Bronchial epithelial cell (primary cell): ENCODE results near the gene GALNT13. TPM values are rescaled to one million over a fixed set of nuclear protein-coding genes. Genes with fewer than 3 reads are reported as not detected.

Experiments
- DNase-seq: peaks from one replicate; pipeline ENCODE4 v3.0.0-alpha.2; 2010; ENCODE audit warnings: low read depth
- FAIRE-seq: peaks from 2 replicates; lab custom pipeline; 2011; peaks lifted over from hg19 to GRCh38; lab: Jason Lieb, UNC
- H3K27me3 ChIP-seq: 2 replicates; pipeline ENCODE4 v1.5.1; 2011; ENCODE audit warnings: low read length; ENCODE audit not compliant: control insufficient read depth, insufficient read depth
- H3K36me3 ChIP-seq: 2 replicates; pipeline ENCODE4 v1.5.1; 2011; ENCODE audit warnings: low read length; ENCODE audit not compliant: control insufficient read depth, insufficient read depth
- H3K4me3 ChIP-seq: 2 replicates; pipeline ENCODE4 v1.5.1; 2011; ENCODE audit warnings: mild to moderate bottlenecking, low read depth, low read length, control low read depth
- CTCF ChIP-seq: IDR thresholded peaks from 2 replicates; pipeline ENCODE4 v1.5.1; 2011; ENCODE audit warnings: mild to moderate bottlenecking, moderate library complexity, low read length, control low read depth, inconsistent platforms; ENCODE audit not compliant: insufficient read depth, severe bottlenecking
- total RNA-seq: library from RNA; depleted of rRNA; stranded (reverse); fragments of >200 nt; gene quantifications from 2 replicates; pipeline ENCODE4 v1.2.1, GENCODE V29; 2014

The GALNT13 gene
- total RNA-seq, 1 donor from 2014 or later = 1.3 TPM

GRCh38 chr2:154427453-154427852 is 555.7 kb downstream of the GALNT13 start:
- FAIRE-seq = no peak
- no peaks in the 10 kb centered on the region for H3K27me3 ChIP-seq
- no peaks in the 10 kb centered on the region for H3K36me3 ChIP-seq
- H3K4me3 ChIP-seq = no peak overlapping the region
- no peak for DNase-seq
- TF ChIP-seq CTCF = no peak

- H3K36me3 ChIP-seq = no peaks in the 10 kb centered on the region
- DNase-seq = no peak
- TF ChIP-seq CTCF = no peak
- H3K4me3 ChIP-seq = no peak overlapping the region
- no peak for FAIRE-seq
- H3K27me3 ChIP-seq = no peaks in the 10 kb centered on the region
These were observed 556.3 kb downstream of the GALNT13 start for GRCh38 chr2:154428022-154428421.

DNA sequence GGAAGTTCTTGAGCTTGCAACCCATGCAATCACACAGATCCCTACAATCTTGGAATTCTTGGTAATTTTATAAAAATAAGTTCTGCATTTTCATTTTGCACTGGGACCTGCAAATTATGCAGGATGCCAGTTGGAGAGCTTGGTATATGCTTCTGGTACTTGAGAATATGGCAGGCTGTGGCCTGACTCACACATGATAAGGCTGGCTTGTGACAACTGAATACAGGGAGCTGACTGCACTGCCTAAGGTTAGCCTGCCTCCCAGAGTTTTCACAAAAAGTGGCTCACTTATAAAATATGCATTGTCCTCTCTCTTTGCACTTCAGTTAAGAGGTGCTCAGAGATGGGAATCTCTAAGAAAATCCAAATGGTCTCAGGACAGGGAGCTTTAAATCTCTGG is 561.3 kb downstream of the GALNT13 start:
- no peaks in the 10 kb centered on the region for H3K36me3 ChIP-seq
- H3K27me3 ChIP-seq = no peaks in the 10 kb centered on the region

DNA sequence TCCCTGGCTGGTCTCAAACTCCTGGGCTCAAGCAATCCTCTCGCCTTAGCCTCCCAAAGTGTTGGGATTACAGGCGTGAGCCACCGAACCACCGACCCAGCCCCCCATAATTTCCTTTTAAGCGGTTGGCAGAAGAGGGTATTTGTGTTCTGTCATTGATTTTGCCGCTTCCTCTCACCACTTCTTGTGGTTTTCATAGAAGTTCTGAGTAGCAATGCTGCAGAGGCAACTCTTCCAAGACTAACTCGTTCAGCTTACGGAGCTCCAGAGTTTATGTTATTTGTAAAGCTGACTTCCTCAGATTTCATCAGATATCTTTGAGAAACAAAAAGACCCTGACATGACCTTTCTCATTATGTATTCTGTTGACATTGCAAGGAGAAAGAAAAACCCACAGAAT is 565.4 kb downstream of the GALNT13 start:
- no peak for FAIRE-seq
- H3K36me3 ChIP-seq = no peaks in the 10 kb centered on the region
- no peak for TF ChIP-seq CTCF
- H3K4me3 ChIP-seq = no peak overlapping the region
- no peaks in the 10 kb centered on the region for H3K27me3 ChIP-seq
- DNase-seq = no peak

More for the DNA sequence above, 561.3 kb downstream of the GALNT13 start:
- no peak overlapping the region for H3K4me3 ChIP-seq
- DNase-seq (no peak), FAIRE-seq (no peak)
- no peak for TF ChIP-seq CTCF

DNA sequence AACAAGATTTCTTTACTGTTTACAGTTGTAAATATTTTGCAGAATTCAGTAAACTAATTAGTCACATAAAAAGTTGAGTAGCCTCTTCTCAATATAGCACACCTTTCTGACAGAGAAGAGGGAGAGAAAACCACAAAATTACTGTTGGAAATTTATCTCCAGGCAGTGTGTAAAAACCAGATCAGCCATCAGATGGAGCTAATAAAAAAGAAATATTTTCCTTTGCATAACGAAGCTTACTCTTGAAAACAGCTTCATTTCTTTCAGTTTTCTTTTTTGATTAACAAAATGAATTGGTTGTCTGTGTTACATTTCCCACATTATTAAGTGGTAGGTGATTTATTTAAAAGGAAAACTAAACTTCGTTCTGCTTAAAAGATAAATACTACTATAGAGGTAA is 567.4 kb downstream of the GALNT13 start:
- FAIRE-seq = no peak
- H3K4me3 ChIP-seq = no peak overlapping the region
- no peaks in the 10 kb centered on the region for H3K36me3 ChIP-seq
- H3K27me3 ChIP-seq = no peaks in the 10 kb centered on the region
- DNase-seq = peak; percentile 1
- no peak for TF ChIP-seq CTCF

DNA sequence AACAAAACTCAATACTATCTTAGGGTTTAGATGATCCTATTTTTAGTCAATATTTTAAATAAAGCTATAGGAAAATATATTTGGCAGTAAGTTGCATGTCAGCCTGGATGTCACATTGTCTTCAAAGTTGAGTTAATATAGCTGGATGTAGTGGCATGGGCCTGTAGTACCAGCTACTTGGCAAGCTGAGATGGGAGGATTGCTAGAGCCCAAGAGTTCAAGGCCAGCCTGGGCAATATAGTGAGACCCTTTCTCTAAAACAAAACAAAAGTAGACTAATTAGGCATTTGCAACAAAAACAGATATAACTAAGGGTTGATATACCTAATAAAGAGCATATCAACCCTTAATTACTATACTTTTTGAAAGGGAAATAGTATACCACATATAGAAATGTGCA is 572.2 kb downstream of the GALNT13 start:
- H3K4me3 ChIP-seq = no peak overlapping the region
- no peak for FAIRE-seq
- no peaks in the 10 kb centered on the region for H3K36me3 ChIP-seq
- DNase-seq = no peak
- H3K27me3 ChIP-seq = no peaks in the 10 kb centered on the region
- TF ChIP-seq CTCF = no peak
